HepG2 (cell line): ENCODE data around the gene KRTAP10-5. TPM values are rescaled to one million over a fixed set of nuclear protein-coding genes. Genes with fewer than 3 reads are reported as not detected.

Source experiments
- ASH2L ChIP-seq: fragments of 300-600, 200-600 bp; sonication (generic); IDR thresholded peaks from 2 replicates; pipeline ENCODE4 v1.7.0; 2017; ENCODE audit warnings: low read depth, mild to moderate bottlenecking, moderate library complexity, mixed read lengths, low read length; ENCODE audit not compliant: insufficient read length
- CAMTA2 ChIP-seq: sonication (generic); formaldehyde crosslinking; IDR thresholded peaks from 2 replicates; pipeline ENCODE4 v1.4.0; 2020; ENCODE audit warnings: mild to moderate bottlenecking, missing genetic modification reagents, borderline replicate concordance
- CENPX ChIP-seq: sonication (generic); formaldehyde crosslinking; IDR thresholded peaks from 2 replicates; pipeline ENCODE4 v1.9.0; 2021; ENCODE audit warnings: mild to moderate bottlenecking, missing genetic modification reagents, moderate library complexity
- DDIT3 ChIP-seq: sonication (generic); formaldehyde crosslinking; IDR thresholded peaks from 2 replicates; pipeline ENCODE4 v1.4.0; 2020; ENCODE audit warnings: mild to moderate bottlenecking, missing genetic modification reagents
- FOXA1 ChIP-seq, 2 experiments: fragments of 450-650 bp in 1 of 2; sonication (generic) in 1 of 2; formaldehyde crosslinking in 1 of 2; IDR thresholded peaks; 2 replicates each; pipeline versions ENCODE4 v1.4.0 to v1.6.1; 2016 to 2020; ENCODE audit warnings: missing genetic modification reagents in 1 of 2
- HIVEP1 ChIP-seq: sonication (generic); formaldehyde crosslinking; IDR thresholded peaks from 2 replicates; pipeline ENCODE4 v1.4.0; 2020; ENCODE audit warnings: mild to moderate bottlenecking, missing genetic modification reagents
- HMGXB3 ChIP-seq: sonication (generic); formaldehyde crosslinking; IDR thresholded peaks from 2 replicates; pipeline ENCODE4 v1.4.0; 2020; ENCODE audit warnings: missing genetic modification reagents, borderline replicate concordance
- PHB2 ChIP-seq: fragments of 450-650 bp; IDR thresholded peaks from 2 replicates; pipeline ENCODE4 v1.6.1; 2018; ENCODE audit not compliant: partially characterized antibody
- RFX1 ChIP-seq: fragments of 450-650 bp; IDR thresholded peaks from 2 replicates; pipeline ENCODE4 v1.6.1; 2017
- RNF2 ChIP-seq: fragments of 450-650 bp; conservative IDR thresholded peaks from 2 replicates; pipeline ENCODE4 v1.6.1; 2016; ENCODE audit warnings: low read depth
- TMF1 ChIP-seq: sonication (generic); formaldehyde crosslinking; IDR thresholded peaks from 2 replicates; pipeline ENCODE4 v1.8.1; 2022; ENCODE audit warnings: low read depth, missing genetic modification reagents
- ZMYM2 ChIP-seq: sonication (generic); formaldehyde crosslinking; IDR thresholded peaks from 2 replicates; pipeline ENCODE4 v1.8.0; 2022; ENCODE audit warnings: mild to moderate bottlenecking, missing genetic modification reagents
- ZNF260 ChIP-seq: sonication (generic); formaldehyde crosslinking; IDR thresholded peaks from 2 replicates; pipeline ENCODE4 v1.4.0; 2020; ENCODE audit warnings: missing genetic modification reagents, low read depth, mild to moderate bottlenecking, borderline replicate concordance
- ZNF282 ChIP-seq: fragments of 450-650 bp; IDR thresholded peaks from 2 replicates; pipeline ENCODE4 v1.6.1; 2018; ENCODE audit not compliant: partially characterized antibody
- ZNF362 ChIP-seq: sonication (generic); formaldehyde crosslinking; IDR thresholded peaks from 2 replicates; pipeline ENCODE4 v1.4.0; 2020; ENCODE audit warnings: missing genetic modification reagents, mild to moderate bottlenecking, borderline replicate concordance
- polyA plus RNA-seq, 8 experiments: library from polyadenylated mRNA; depleted of rRNA in 3 of 8; stranded (reverse) in 7 of 8; unstranded in 1 of 8; fragments of >200 nt; fragmentation: Illumina TruSeq in 4 of 8; extraction: Trizol in 4 of 8; gene quantifications; 2 replicates each; pipeline versions ENCODE4 v1.2.1 to v1.2.3, GENCODE V29; 2011 to 2016; ENCODE audit warnings: low read depth in 4 of 8, missing spikeins in 1 of 8, mixed read lengths in 1 of 8; ENCODE audit not compliant: insufficient read depth in 1 of 8
- total RNA-seq, 5 experiments: library from RNA; depleted of rRNA; stranded (reverse); fragments of >200 nt; fragmentation: Illumina TruSeq; extraction: Trizol; gene quantifications; 2 replicates each; pipeline ENCODE4 v1.2.3, GENCODE V29; 2016; ENCODE audit warnings: low read depth in 1 of 5
- TF ChIP-seq, protein P1 (sequence below): sonication (generic); formaldehyde crosslinking; conservative IDR thresholded peaks from 2 replicates; pipeline ENCODE4 v1.8.0; 2022; ENCODE audit warnings: mild to moderate bottlenecking, moderate library complexity, missing genetic modification reagents
- TF ChIP-seq, protein P2 (sequence below): sonication (generic); formaldehyde crosslinking; IDR thresholded peaks from 2 replicates; pipeline ENCODE4 v1.5.0; 2020; ENCODE audit warnings: missing genetic modification reagents

KRTAP10-5 gene
- total and polyA plus RNA-seq, 2 of the 13 experiments (the other 11 are each of a cell fraction or from before 2014, with no cell fraction given): not detected

GRCh38 chr21:44574457-44575306 lies 5.7 kb downstream of the KRTAP10-5 start (continued):
- TF ChIP-seq, protein P1, sequence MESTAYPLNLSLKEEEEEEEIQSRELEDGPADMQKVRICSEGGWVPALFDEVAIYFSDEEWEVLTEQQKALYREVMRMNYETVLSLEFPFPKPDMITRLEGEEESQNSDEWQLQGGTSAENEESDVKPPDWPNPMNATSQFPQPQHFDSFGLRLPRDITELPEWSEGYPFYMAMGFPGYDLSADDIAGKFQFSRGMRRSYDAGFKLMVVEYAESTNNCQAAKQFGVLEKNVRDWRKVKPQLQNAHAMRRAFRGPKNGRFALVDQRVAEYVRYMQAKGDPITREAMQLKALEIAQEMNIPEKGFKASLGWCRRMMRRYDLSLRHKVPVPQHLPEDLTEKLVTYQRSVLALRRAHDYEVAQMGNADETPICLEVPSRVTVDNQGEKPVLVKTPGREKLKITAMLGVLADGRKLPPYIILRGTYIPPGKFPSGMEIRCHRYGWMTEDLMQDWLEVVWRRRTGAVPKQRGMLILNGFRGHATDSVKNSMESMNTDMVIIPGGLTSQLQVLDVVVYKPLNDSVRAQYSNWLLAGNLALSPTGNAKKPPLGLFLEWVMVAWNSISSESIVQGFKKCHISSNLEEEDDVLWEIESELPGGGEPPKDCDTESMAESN (CRISPR knock-in tag): no peak
- TF ChIP-seq, protein P2, sequence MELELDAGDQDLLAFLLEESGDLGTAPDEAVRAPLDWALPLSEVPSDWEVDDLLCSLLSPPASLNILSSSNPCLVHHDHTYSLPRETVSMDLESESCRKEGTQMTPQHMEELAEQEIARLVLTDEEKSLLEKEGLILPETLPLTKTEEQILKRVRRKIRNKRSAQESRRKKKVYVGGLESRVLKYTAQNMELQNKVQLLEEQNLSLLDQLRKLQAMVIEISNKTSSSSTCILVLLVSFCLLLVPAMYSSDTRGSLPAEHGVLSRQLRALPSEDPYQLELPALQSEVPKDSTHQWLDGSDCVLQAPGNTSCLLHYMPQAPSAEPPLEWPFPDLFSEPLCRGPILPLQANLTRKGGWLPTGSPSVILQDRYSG (CRISPR knock-in tag): no peak
- TF ChIP-seq ZMYM2 (CRISPR knock-in tag) (no peak), ZNF260 (CRISPR knock-in tag) (no peak), PHB2 (no peak), ZNF282 (no peak), ASH2L (peak; percentile 39), TMF1 (CRISPR knock-in tag) (no peak), RFX1 (no peak), HMGXB3 (CRISPR knock-in tag) (no peak; the same call in 1 of the 2 replicates), HIVEP1 (CRISPR knock-in tag) (no peak; the same call in 1 of the 2 replicates), CAMTA2 (CRISPR knock-in tag) (no peak), DDIT3 (CRISPR knock-in tag) (no peak), ZNF362 (CRISPR knock-in tag) (no peak), FOXA1 (IDR thresholded peaks at IDR 0.05) (no peak), FOXA1 (CRISPR knock-in tag; IDR thresholded peaks at IDR 0.05) (no peak), CENPX (CRISPR knock-in tag) (no peak), RNF2 (no peak)
